IMR-90 (cell line): ENCODE results near the gene CEP63. TPM values are rescaled to one million over a fixed set of nuclear protein-coding genes. Genes with fewer than 3 reads are reported as not detected.
A peak's percentile ranks its signal among the peaks of the same experiment; 100 is the strongest.

Experiments used
- ATAC-seq: fragments of 200-7000 bp; cut with Tn5 transposase; 2 replicates; pipeline ENCODE4 v1.9.1; 2020; ENCODE audit warnings: low read depth, mild to moderate bottlenecking, moderate library complexity
- BruUV-seq: library from RNA; stranded (reverse); fragments of 400-500 nt; replicated peaks from 2 replicates; lab custom pipeline; 2021; lab: Mats Ljungman, UMichigan
- CTCF ChIA-PET: fragments of 300-600 bp; formaldehyde crosslinking; extraction: SDS; loops from one replicate; lab custom pipeline; 2021; ENCODE audit warnings: antibody characterized with exemption; lab: Yijun Ruan, JAX
- POLR2A ChIA-PET: fragments of 300-600 bp; sonication (Branson Sonifier 250); formaldehyde crosslinking; loops from one replicate; lab custom pipeline; 2022; ENCODE audit warnings: antibody characterized with exemption; ENCODE audit not compliant: unreplicated experiment; lab: Charles Lee
- DNase-seq: peaks from one replicate; pipeline ENCODE4 v3.0.0; 2013
- H2AFZ ChIP-seq: replicated peaks from 2 replicates; pipeline ENCODE3; 2013; ENCODE audit warnings: low read length, mild to moderate bottlenecking; ENCODE audit not compliant: poor library complexity
- H2AK5ac ChIP-seq: 2 replicates; pipeline ENCODE4 v1.6.1; 2013; ENCODE audit warnings: low read depth, low read length, inconsistent platforms
- H2AK9ac ChIP-seq: replicated peaks from 2 replicates; pipeline ENCODE3; 2013; ENCODE audit warnings: mild to moderate bottlenecking, low read depth, low read length, moderate library complexity; ENCODE audit not compliant: poor library complexity
- H2BK120ac ChIP-seq: 2 replicates; pipeline ENCODE4 v1.6.1; 2013; ENCODE audit warnings: low read depth, low read length, inconsistent platforms
- H2BK15ac ChIP-seq: 3 replicates; pipeline ENCODE4 v1.6.1; 2013; ENCODE audit warnings: low read depth, low read length, inconsistent platforms
- H2BK20ac ChIP-seq: 2 replicates; pipeline ENCODE4 v1.6.1; 2013; ENCODE audit warnings: low read depth, mild to moderate bottlenecking, inconsistent platforms, low read length, moderate library complexity
- H2BK5ac ChIP-seq: 2 replicates; pipeline ENCODE4 v1.6.1; 2013; ENCODE audit warnings: mild to moderate bottlenecking, low read depth, low read length, inconsistent platforms; ENCODE audit not compliant: poor library complexity, severe bottlenecking
- H3K14ac ChIP-seq: replicated peaks from 2 replicates; pipeline ENCODE4 v1.6.1; 2013; ENCODE audit warnings: low read depth, low read length, inconsistent platforms
- H3K18ac ChIP-seq: 2 replicates; pipeline ENCODE4 v1.6.1; 2013; ENCODE audit warnings: low read depth, low read length, control low read depth
- H3K23ac ChIP-seq: 2 replicates; pipeline ENCODE4 v1.6.1; 2013; ENCODE audit warnings: low read depth, low read length, inconsistent platforms
- H3K27ac ChIP-seq: 2 replicates; pipeline ENCODE4 v1.5.1; 2013; ENCODE audit warnings: mild to moderate bottlenecking, control low read depth, low read length; ENCODE audit not compliant: insufficient read depth
- H3K27me3 ChIP-seq: 2 replicates; pipeline ENCODE4 v1.6.1; 2013; ENCODE audit warnings: low read length; ENCODE audit not compliant: control insufficient read depth, insufficient read depth
- H3K36me3 ChIP-seq: 2 replicates; pipeline ENCODE4 v1.6.1; 2013; ENCODE audit warnings: low read length, mixed read lengths; ENCODE audit not compliant: control insufficient read depth, insufficient read depth
- H3K4ac ChIP-seq: 2 replicates; pipeline ENCODE4 v1.6.1; 2013; ENCODE audit warnings: low read depth, low read length, inconsistent platforms
- H3K4me1 ChIP-seq: 2 replicates; pipeline ENCODE4 v1.6.1; 2013; ENCODE audit warnings: low read length, mixed read lengths; ENCODE audit not compliant: control insufficient read depth, insufficient read depth
- H3K4me2 ChIP-seq: 2 replicates; pipeline ENCODE4 v1.6.1; 2013; ENCODE audit warnings: low read depth, mild to moderate bottlenecking, control low read depth, low read length, moderate library complexity
- H3K4me3 ChIP-seq: 2 replicates; pipeline ENCODE4 v1.5.1; 2013; ENCODE audit warnings: low read depth, mild to moderate bottlenecking, control low read depth, low read length, moderate library complexity; ENCODE audit not compliant: insufficient read depth
- H3K56ac ChIP-seq: 2 replicates; pipeline ENCODE4 v1.6.1; 2013; ENCODE audit warnings: low read length, inconsistent platforms; ENCODE audit not compliant: insufficient read depth; ENCODE audit errors: extremely low read depth
- H3K79me1 ChIP-seq, 2 experiments: 2 replicates each; pipeline ENCODE4 v1.6.1; 2013; ENCODE audit warnings: low read length in 2 of 2, inconsistent platforms in 1 of 2, low read depth in 1 of 2
- H3K9ac ChIP-seq: 2 replicates; pipeline ENCODE4 v1.6.1; 2013; ENCODE audit warnings: low read depth, low read length, control low read depth
- H3K9me1 ChIP-seq: 2 replicates; pipeline ENCODE4 v1.6.1; 2013; ENCODE audit warnings: low read length, inconsistent platforms; ENCODE audit not compliant: insufficient read depth
- H3K9me3 ChIP-seq: 2 replicates; pipeline ENCODE4 v1.6.1; 2013; ENCODE audit warnings: low read length; ENCODE audit not compliant: control insufficient read depth, insufficient read depth
- H4K20me1 ChIP-seq: 2 replicates; pipeline ENCODE4 v1.6.1; 2013; ENCODE audit warnings: low read length, inconsistent platforms; ENCODE audit not compliant: insufficient read depth
- H4K5ac ChIP-seq: 2 replicates; pipeline ENCODE4 v1.6.1; 2013; ENCODE audit warnings: mild to moderate bottlenecking, low read depth, low read length, control low read depth
- H4K8ac ChIP-seq, 2 experiments: 2 replicates each; pipeline ENCODE4 v1.6.1; 2013; ENCODE audit warnings: low read depth in 2 of 2, low read length in 2 of 2, control low read depth in 1 of 2, inconsistent platforms in 1 of 2
- H4K91ac ChIP-seq: 2 replicates; pipeline ENCODE4 v1.6.1; 2013; ENCODE audit warnings: low read depth, low read length, inconsistent platforms; ENCODE audit not compliant: insufficient read depth
- BHLHE40 ChIP-seq: fragments of 150-350 bp; IDR thresholded peaks from 2 replicates; pipeline ENCODE4 v1.6.1; 2016; ENCODE audit warnings: mild to moderate bottlenecking, low read depth, low read length
- CHD1 ChIP-seq: IDR thresholded peaks from 2 replicates; pipeline ENCODE4 v1.6.1; 2012; ENCODE audit warnings: low read depth, low read length, improper control_type of control experiment
- FOS ChIP-seq: fragments of 150-350 bp; IDR thresholded peaks from 2 replicates; pipeline ENCODE4 v1.6.1; 2016; ENCODE audit warnings: low read depth, low read length
- MAFK ChIP-seq: IDR thresholded peaks from 2 replicates; pipeline ENCODE4 v1.6.1; 2012; ENCODE audit warnings: low read depth, low read length, improper control_type of control experiment
- MAZ ChIP-seq: IDR thresholded peaks from 2 replicates; pipeline ENCODE4 v1.6.1; 2012; ENCODE audit warnings: low read depth, mild to moderate bottlenecking, low read length, improper control_type of control experiment, moderate library complexity, borderline replicate concordance
- MXI1 ChIP-seq: IDR thresholded peaks from 2 replicates; pipeline ENCODE4 v1.6.1; 2012; ENCODE audit warnings: low read depth, mild to moderate bottlenecking, low read length, moderate library complexity, borderline replicate concordance
- NFE2L2 ChIP-seq: fragments of 150-350 bp; IDR thresholded peaks from 2 replicates; pipeline ENCODE4 v1.6.1; 2016; ENCODE audit warnings: low read depth, mild to moderate bottlenecking, low read length
- RAD21 ChIP-seq: IDR thresholded peaks from 2 replicates; pipeline ENCODE4 v1.6.1; 2012; ENCODE audit warnings: low read length, improper control_type of control experiment
- RCOR1 ChIP-seq: IDR thresholded peaks from 2 replicates; pipeline ENCODE4 v1.6.1; 2012; ENCODE audit warnings: mild to moderate bottlenecking, low read length, improper control_type of control experiment; ENCODE audit not compliant: insufficient replicate concordance
- RFX5 ChIP-seq: IDR thresholded peaks from 2 replicates; pipeline ENCODE4 v1.8.0; 2012; ENCODE audit warnings: low read depth, mild to moderate bottlenecking, low read length, moderate library complexity
- WGBS, 2 experiments: methylation state at CpG; one replicate each; pipeline versions ENCODE4 v1.1.5 to v1.1.7; 2013; ENCODE audit warnings: missing lambda C conversion rate in 2 of 2; ENCODE audit not compliant: insufficient read length in 1 of 2; ENCODE audit errors: extremely low coverage in 2 of 2; 5-methylcytosine and 5-hydroxymethylcytosine counted together
- dilution Hi-C: fragments of 300-500 bp; cut with HindIII; formaldehyde crosslinking; loops from one replicate; pipeline ENCODE4 v1.14.3; 2018; ENCODE audit warnings: low sequenced_read_pairs; ENCODE audit not compliant: unreplicated experiment
- in situ Hi-C: fragments of 300-500 bp; cut with MboI; formaldehyde crosslinking; loops from 3 replicates; pipeline ENCODE4 v1.14.3; 2019; ENCODE audit warnings: low sequenced_read_pairs, inconsistent platforms, mixed read lengths
- intact Hi-C: fragments of 100-400 bp; cut with micrococcal nuclease; formaldehyde crosslinking; loops from 2 replicates; pipeline ENCODE4 v1.10.0; 2022
- polyA plus RNA-seq, 3 experiments: library from polyadenylated mRNA; depleted of rRNA; stranded (reverse); fragments of >200 nt; gene quantifications; 2 replicates each; pipeline ENCODE4 v1.2.3, GENCODE V29; 2012; ENCODE audit warnings: low replicate concordance in 1 of 3
- total RNA-seq: library from RNA; depleted of rRNA; stranded (reverse); fragments of >200 nt; gene quantifications from 2 replicates; pipeline ENCODE4 v1.2.3, GENCODE V29; 2012
- TF ChIP-seq, protein P1 (sequence below): conservative IDR thresholded peaks from 2 replicates; pipeline ENCODE4 v1.5.1; 2012; ENCODE audit warnings: mild to moderate bottlenecking, low read depth, low read length, improper control_type of control experiment
- TF ChIP-seq, protein P2 (sequence below): fragments of 150-350 bp; IDR thresholded peaks from 2 replicates; pipeline ENCODE4 v1.6.1; 2016; ENCODE audit warnings: low read depth, mild to moderate bottlenecking, low read length, moderate library complexity, borderline replicate concordance

CEP63 gene
- total and polyA plus RNA-seq, 2 of the 4 experiments (the other 2 are of a cell fraction): 6.5 to 9.1 TPM

GRCh38 chr3:134466331-134466730, 19.5 kb upstream of the CEP63 start:
- CTCF ChIA-PET: interaction anchor here (1.4 kb wide), 1 partner anchor 14 kb away, joined by 3 read pairs; no protein-coding TSS in a partner anchor

More at GRCh38 chr3:134466331-134466730, 19.5 kb upstream of the CEP63 start:
- Histone ChIP-seq H4K8ac (peak overlapping the region in 1 of 2 experiments; percentile 56; a peak in 2 of 4 replicates), H2BK5ac (peak overlapping the region; percentile 95), H2AK5ac (peak overlapping the region; percentile 74), H3K36me3 (no peaks in the 10 kb centered on the region), H4K5ac (peak overlapping the region; percentile 66; the same call in 1 of the 2 replicates), H3K9me3 (no peaks in the 10 kb centered on the region), H2BK20ac (peak overlapping the region; percentile 77), H3K23ac (peak overlapping the region; percentile 83; the same call in 1 of the 2 replicates), H3K14ac (peak overlapping the region; percentile 22; the same call in 1 of the 2 replicates), H2BK120ac (peak overlapping the region; percentile 72), H2AFZ (no peak overlapping the region), H3K9ac (no peak overlapping the region), H2AK9ac (no peak overlapping the region), H4K20me1 (no peaks in the 10 kb centered on the region), H3K18ac (peak overlapping the region; percentile 60), H3K27ac (peak overlapping the region; percentile 38; the same call in 1 of the 2 replicates), H3K79me1 (peaks cover 2 to 42% of the 10 kb centered on the region in 2 experiments; a peak in 3 of 4 replicates), H3K4ac (peak overlapping the region; percentile 65), H2BK15ac (peak overlapping the region; percentile 77; the same call in 2 of the 3 replicates), H4K91ac (peak overlapping the region; percentile 62; the same call in 1 of the 2 replicates), H3K27me3 (no peaks in the 10 kb centered on the region), H3K4me1 (peaks cover 36% of the 10 kb centered on the region), H3K4me3 (no peak overlapping the region), H3K56ac (no peak overlapping the region), H3K9me1 (peaks cover 38% of the 10 kb centered on the region), H3K4me2 (no peak overlapping the region)
- in situ Hi-C loops (no loop called here), intact Hi-C loops (no loop called here), dilution Hi-C loops (no loop called here)
- DNase-seq (no peak), ATAC-seq (no peak)
- no TSS peak for BruUV-seq
- POLR2A ChIA-PET: no interaction called here
- no CpG with 5 or more reads among the region's 1 CpG for WGBS, 2 experiments
- TF ChIP-seq FOS (no peak), RAD21 (no peak), CHD1 (no peak), MAFK (no peak), RFX5 (no peak), MXI1 (no peak), NFE2L2 (no peak), RCOR1 (no peak), MAZ (no peak), BHLHE40 (no peak)
- TF ChIP-seq, protein P1, sequence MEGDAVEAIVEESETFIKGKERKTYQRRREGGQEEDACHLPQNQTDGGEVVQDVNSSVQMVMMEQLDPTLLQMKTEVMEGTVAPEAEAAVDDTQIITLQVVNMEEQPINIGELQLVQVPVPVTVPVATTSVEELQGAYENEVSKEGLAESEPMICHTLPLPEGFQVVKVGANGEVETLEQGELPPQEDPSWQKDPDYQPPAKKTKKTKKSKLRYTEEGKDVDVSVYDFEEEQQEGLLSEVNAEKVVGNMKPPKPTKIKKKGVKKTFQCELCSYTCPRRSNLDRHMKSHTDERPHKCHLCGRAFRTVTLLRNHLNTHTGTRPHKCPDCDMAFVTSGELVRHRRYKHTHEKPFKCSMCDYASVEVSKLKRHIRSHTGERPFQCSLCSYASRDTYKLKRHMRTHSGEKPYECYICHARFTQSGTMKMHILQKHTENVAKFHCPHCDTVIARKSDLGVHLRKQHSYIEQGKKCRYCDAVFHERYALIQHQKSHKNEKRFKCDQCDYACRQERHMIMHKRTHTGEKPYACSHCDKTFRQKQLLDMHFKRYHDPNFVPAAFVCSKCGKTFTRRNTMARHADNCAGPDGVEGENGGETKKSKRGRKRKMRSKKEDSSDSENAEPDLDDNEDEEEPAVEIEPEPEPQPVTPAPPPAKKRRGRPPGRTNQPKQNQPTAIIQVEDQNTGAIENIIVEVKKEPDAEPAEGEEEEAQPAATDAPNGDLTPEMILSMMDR: no peak
- TF ChIP-seq, protein P2, sequence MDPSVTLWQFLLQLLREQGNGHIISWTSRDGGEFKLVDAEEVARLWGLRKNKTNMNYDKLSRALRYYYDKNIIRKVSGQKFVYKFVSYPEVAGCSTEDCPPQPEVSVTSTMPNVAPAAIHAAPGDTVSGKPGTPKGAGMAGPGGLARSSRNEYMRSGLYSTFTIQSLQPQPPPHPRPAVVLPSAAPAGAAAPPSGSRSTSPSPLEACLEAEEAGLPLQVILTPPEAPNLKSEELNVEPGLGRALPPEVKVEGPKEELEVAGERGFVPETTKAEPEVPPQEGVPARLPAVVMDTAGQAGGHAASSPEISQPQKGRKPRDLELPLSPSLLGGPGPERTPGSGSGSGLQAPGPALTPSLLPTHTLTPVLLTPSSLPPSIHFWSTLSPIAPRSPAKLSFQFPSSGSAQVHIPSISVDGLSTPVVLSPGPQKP: no peak
